GM12865 (cell line): Measurements from ENCODE around the gene PASK.

Source experiments
- DNase-seq: peaks from one replicate; pipeline ENCODE4 v3.0.0; 2010; ENCODE audit warnings: low read depth
- H3K4me3 ChIP-seq: 2 replicates; pipeline ENCODE4 v1.5.1; 2011; ENCODE audit warnings: mild to moderate bottlenecking, low read depth, low read length, control low read depth
- CTCF ChIP-seq: IDR thresholded peaks from 2 replicates; pipeline ENCODE4 v1.5.1; 2011; ENCODE audit warnings: low read length, control low read depth, low read depth, inconsistent platforms; ENCODE audit not compliant: insufficient read depth; ENCODE audit errors: missing control alignments

The PASK gene

GRCh38 chr2:241126771-241127202 is 22.5 kb downstream of the PASK start:
- peak overlapping the region; percentile 0; the same call in 1 of the 2 replicates for H3K4me3 ChIP-seq
- no peak for TF ChIP-seq CTCF
- no peak for DNase-seq

- no peak for TF ChIP-seq CTCF
- H3K4me3 ChIP-seq: peak overlapping the region; percentile 46
- no peak for DNase-seq
Measured at GRCh38 chr2:241126201-241126611, 23.1 kb downstream of the PASK start.

- no peak for DNase-seq
- TF ChIP-seq CTCF: no peak
- H3K4me3 ChIP-seq: peak overlapping the region; percentile 46
Measured at GRCh38 chr2:241125626-241126025, 23.6 kb downstream of the PASK start.

- no peak for TF ChIP-seq CTCF
- DNase-seq: no peak
- no peak overlapping the region for H3K4me3 ChIP-seq
Measured at GRCh38 chr2:241123816-241124536, 25.3 kb downstream of the PASK start.

- TF ChIP-seq CTCF: no peak
- DNase-seq: no peak
- no peak overlapping the region for H3K4me3 ChIP-seq
Measured at GRCh38 chr2:241122376-241123002, 26.8 kb downstream of the PASK start.

- TF ChIP-seq CTCF: no peak
- DNase-seq: no peak
- no peak overlapping the region for H3K4me3 ChIP-seq
Measured at GRCh38 chr2:241121008-241121407, 28.3 kb downstream of the PASK start.
